T-helper 1 cell treated with Interleukin-12 subunit alpha and Interleukin-12 subunit beta and Interleukin-4 antibody, amounts not matched to agents 30 μg/mL and 1 μg/mL, for 36 hours (primary cell): ENCODE measurements around the gene BACH2.
A peak's percentile ranks its signal among the peaks of the same experiment; 100 is the strongest.

ENCODE experiments used
- H3K27ac Mint-ChIP-seq: one replicate; pipeline ENCODE4 v1.8.0; 2021; ENCODE audit warnings: mild to moderate bottlenecking, mixed read lengths
- H3K27me3 Mint-ChIP-seq: one replicate; pipeline ENCODE4 v1.8.0; 2021; ENCODE audit warnings: low read depth, mixed read lengths
- H3K36me3 Mint-ChIP-seq: one replicate; pipeline ENCODE4 v1.8.0; 2021; ENCODE audit warnings: low read depth, mixed read lengths
- H3K4me1 Mint-ChIP-seq: one replicate; pipeline ENCODE4 v1.8.0; 2021; ENCODE audit warnings: low read depth, mixed read lengths
- H3K4me3 Mint-ChIP-seq: one replicate; pipeline ENCODE4 v1.8.0; 2021; ENCODE audit warnings: mild to moderate bottlenecking, moderate library complexity, mixed read lengths
- H3K9me3 Mint-ChIP-seq: one replicate; pipeline ENCODE4 v1.8.0; 2021; ENCODE audit warnings: mixed read lengths

BACH2 gene

GRCh38 chr6:90251295-90251992, 45.2 kb downstream of the BACH2 start:
- H3K36me3 Mint-ChIP-seq = peaks cover 31% of the 10 kb centered on the region
- H3K27ac Mint-ChIP-seq = peak overlapping the region; percentile 42
- no peak overlapping the region for H3K4me3 Mint-ChIP-seq
- peaks cover 43% of the 10 kb centered on the region for H3K4me1 Mint-ChIP-seq
- H3K27me3 Mint-ChIP-seq = no peaks in the 10 kb centered on the region
- peaks cover 14% of the 10 kb centered on the region for H3K9me3 Mint-ChIP-seq

- no peak overlapping the region for H3K4me3 Mint-ChIP-seq
- H3K4me1 Mint-ChIP-seq = peaks cover 35% of the 10 kb centered on the region
- no peaks in the 10 kb centered on the region for H3K27me3 Mint-ChIP-seq
- peaks cover 22% of the 10 kb centered on the region for H3K36me3 Mint-ChIP-seq
- peaks cover 5% of the 10 kb centered on the region for H3K9me3 Mint-ChIP-seq
- no peak overlapping the region for H3K27ac Mint-ChIP-seq
Measured at GRCh38 chr6:90250405-90250804, 46.2 kb downstream of the BACH2 start.

- peaks cover 32% of the 10 kb centered on the region for H3K4me1 Mint-ChIP-seq
Measured at GRCh38 chr6:90249458-90249857, 47.2 kb downstream of the BACH2 start.

GRCh38 chr6:90249034-90249433, 47.6 kb downstream of the BACH2 start:
- H3K4me3 Mint-ChIP-seq = no peak overlapping the region
- peaks cover 20% of the 10 kb centered on the region for H3K36me3 Mint-ChIP-seq
- H3K27me3 Mint-ChIP-seq = no peaks in the 10 kb centered on the region
- H3K4me1 Mint-ChIP-seq = peaks cover 32% of the 10 kb centered on the region
- no peaks in the 10 kb centered on the region for H3K9me3 Mint-ChIP-seq
- peak overlapping the region; percentile 75 for H3K27ac Mint-ChIP-seq

More at GRCh38 chr6:90249458-90249857, 47.2 kb downstream of the BACH2 start:
- H3K27ac Mint-ChIP-seq = peak overlapping the region; percentile 75
- no peaks in the 10 kb centered on the region for H3K9me3 Mint-ChIP-seq
- no peaks in the 10 kb centered on the region for H3K27me3 Mint-ChIP-seq
- H3K4me3 Mint-ChIP-seq = peak overlapping the region; percentile 23
- H3K36me3 Mint-ChIP-seq = peaks cover 18% of the 10 kb centered on the region

- H3K36me3 Mint-ChIP-seq = peaks cover 20% of the 10 kb centered on the region
- no peaks in the 10 kb centered on the region for H3K9me3 Mint-ChIP-seq
- H3K27ac Mint-ChIP-seq = no peak overlapping the region
Measured at GRCh38 chr6:90247262-90247661, 49.4 kb downstream of the BACH2 start.

GRCh38 chr6:90241229-90241880, 55.3 kb downstream of the BACH2 start:
- Mint-ChIP-seq H3K27ac (no peak overlapping the region), H3K9me3 (no peaks in the 10 kb centered on the region), H3K4me1 (peaks cover 31% of the 10 kb centered on the region), H3K4me3 (no peak overlapping the region), H3K36me3 (peaks cover 19% of the 10 kb centered on the region), H3K27me3 (no peaks in the 10 kb centered on the region)

More at GRCh38 chr6:90247262-90247661, 49.4 kb downstream of the BACH2 start:
- H3K27me3 Mint-ChIP-seq = no peaks in the 10 kb centered on the region
- H3K4me3 Mint-ChIP-seq = no peak overlapping the region
- H3K4me1 Mint-ChIP-seq = peaks cover 30% of the 10 kb centered on the region

- Mint-ChIP-seq H3K4me1 (peaks cover 53% of the 10 kb centered on the region), H3K36me3 (peaks cover 21% of the 10 kb centered on the region), H3K4me3 (peak overlapping the region; percentile 23), H3K27me3 (no peaks in the 10 kb centered on the region), H3K27ac (peak overlapping the region; percentile 67), H3K9me3 (no peaks in the 10 kb centered on the region)
Measured at GRCh38 chr6:90238496-90239266, 58.0 kb downstream of the BACH2 start.

- Mint-ChIP-seq H3K9me3 (no peaks in the 10 kb centered on the region), H3K27me3 (no peaks in the 10 kb centered on the region), H3K4me3 (peak overlapping the region; percentile 3), H3K4me1 (peaks cover 64% of the 10 kb centered on the region), H3K27ac (peak overlapping the region; percentile 24), H3K36me3 (peaks cover 23% of the 10 kb centered on the region)
Measured at GRCh38 chr6:90237350-90237990, 59.2 kb downstream of the BACH2 start.

GRCh38 chr6:90233994-90234393, 62.6 kb downstream of the BACH2 start:
- peaks cover 27% of the 10 kb centered on the region for H3K36me3 Mint-ChIP-seq

GRCh38 chr6:90233213-90233612, 63.4 kb downstream of the BACH2 start:
- Mint-ChIP-seq H3K4me3 (peak overlapping the region; percentile 2), H3K4me1 (peaks cover 75% of the 10 kb centered on the region), H3K9me3 (no peaks in the 10 kb centered on the region), H3K27me3 (peaks cover 4% of the 10 kb centered on the region), H3K36me3 (peaks cover 27% of the 10 kb centered on the region), H3K27ac (peak overlapping the region; percentile 95)

More at GRCh38 chr6:90233994-90234393, 62.6 kb downstream of the BACH2 start:
- Mint-ChIP-seq H3K27ac (peak overlapping the region; percentile 95), H3K27me3 (peaks cover 4% of the 10 kb centered on the region), H3K4me1 (peaks cover 81% of the 10 kb centered on the region), H3K4me3 (peak overlapping the region; percentile 73), H3K9me3 (no peaks in the 10 kb centered on the region)

GRCh38 chr6:90231798-90232197, 64.8 kb downstream of the BACH2 start:
- Mint-ChIP-seq H3K4me3 (no peak overlapping the region), H3K4me1 (peaks cover 76% of the 10 kb centered on the region), H3K36me3 (peaks cover 25% of the 10 kb centered on the region), H3K27me3 (peaks cover 4% of the 10 kb centered on the region), H3K27ac (peak overlapping the region; percentile 45), H3K9me3 (no peaks in the 10 kb centered on the region)

- Mint-ChIP-seq H3K27me3 (peaks cover 4% of the 10 kb centered on the region), H3K4me3 (no peak overlapping the region), H3K4me1 (peaks cover 74% of the 10 kb centered on the region), H3K36me3 (peaks cover 23% of the 10 kb centered on the region), H3K27ac (peak overlapping the region; percentile 45), H3K9me3 (no peaks in the 10 kb centered on the region)
Measured at GRCh38 chr6:90231308-90231707, 65.3 kb downstream of the BACH2 start.

- Mint-ChIP-seq H3K9me3 (no peaks in the 10 kb centered on the region), H3K27ac (no peak overlapping the region), H3K27me3 (peaks cover 4% of the 10 kb centered on the region), H3K4me3 (no peak overlapping the region), H3K36me3 (peaks cover 26% of the 10 kb centered on the region), H3K4me1 (peaks cover 72% of the 10 kb centered on the region)
Measured at GRCh38 chr6:90230548-90231215, 66.0 kb downstream of the BACH2 start.
